ENCODE measurements around the gene PTPRR. TPM values are rescaled to one million over a fixed set of nuclear protein-coding genes. Genes with fewer than 3 reads are reported as not detected.
A peak's percentile ranks its signal among the peaks of the same experiment; 100 is the strongest.
"Not testable (repeated sequence)": the region's sequence is repeated elsewhere in the genome, so short reads cannot be mapped to it uniquely, and the experiment has no call there.

Gene PTPRR
- total RNA-seq, 3 donors from 2014 or later = 0.59 to 0.98 (median 0.80) TPM

GRCh38 chr12:70809887-70810286 lies 110.7 kb downstream of the PTPRR start:
- H3K36me3 ChIP-seq = no peaks in the 10 kb centered on the region
- H3K4me3 ChIP-seq = no peak overlapping the region
- no peak overlapping the region for H3K27ac ChIP-seq
- H3K4me1 ChIP-seq = no peaks in the 10 kb centered on the region
- peaks cover 0 to 6% of the 10 kb centered on the region in 2 donors for H3K9me3 ChIP-seq
- intact Hi-C loops (cut with DNase I; ENCODE audit: low total_unique reads) = no loop called here
- DNase-seq (ENCODE audit: low spot score in 2 of 2) = no peak
- no peaks in the 10 kb centered on the region for H3K27me3 ChIP-seq
- no peak for TF ChIP-seq POLR2AphosphoS5 (IDR thresholded peaks at IDR 0.05)
- TF ChIP-seq, protein P1, sequence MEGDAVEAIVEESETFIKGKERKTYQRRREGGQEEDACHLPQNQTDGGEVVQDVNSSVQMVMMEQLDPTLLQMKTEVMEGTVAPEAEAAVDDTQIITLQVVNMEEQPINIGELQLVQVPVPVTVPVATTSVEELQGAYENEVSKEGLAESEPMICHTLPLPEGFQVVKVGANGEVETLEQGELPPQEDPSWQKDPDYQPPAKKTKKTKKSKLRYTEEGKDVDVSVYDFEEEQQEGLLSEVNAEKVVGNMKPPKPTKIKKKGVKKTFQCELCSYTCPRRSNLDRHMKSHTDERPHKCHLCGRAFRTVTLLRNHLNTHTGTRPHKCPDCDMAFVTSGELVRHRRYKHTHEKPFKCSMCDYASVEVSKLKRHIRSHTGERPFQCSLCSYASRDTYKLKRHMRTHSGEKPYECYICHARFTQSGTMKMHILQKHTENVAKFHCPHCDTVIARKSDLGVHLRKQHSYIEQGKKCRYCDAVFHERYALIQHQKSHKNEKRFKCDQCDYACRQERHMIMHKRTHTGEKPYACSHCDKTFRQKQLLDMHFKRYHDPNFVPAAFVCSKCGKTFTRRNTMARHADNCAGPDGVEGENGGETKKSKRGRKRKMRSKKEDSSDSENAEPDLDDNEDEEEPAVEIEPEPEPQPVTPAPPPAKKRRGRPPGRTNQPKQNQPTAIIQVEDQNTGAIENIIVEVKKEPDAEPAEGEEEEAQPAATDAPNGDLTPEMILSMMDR (IDR thresholded peaks at IDR 0.05) = no peak
- TF ChIP-seq POLR2A (IDR thresholded peaks at IDR 0.05) = no peak

GRCh38 chr12:70807993-70808392 lies 112.5 kb downstream of the PTPRR start:
- H3K36me3 ChIP-seq; intact Hi-C loops (cut with DNase I; ENCODE audit: low total_unique reads); H3K27ac ChIP-seq; H3K4me1 ChIP-seq; H3K9me3 ChIP-seq; DNase-seq (ENCODE audit: low spot score in 2 of 2); H3K27me3 ChIP-seq; H3K4me3 ChIP-seq: not testable (repeated sequence)

DNA sequence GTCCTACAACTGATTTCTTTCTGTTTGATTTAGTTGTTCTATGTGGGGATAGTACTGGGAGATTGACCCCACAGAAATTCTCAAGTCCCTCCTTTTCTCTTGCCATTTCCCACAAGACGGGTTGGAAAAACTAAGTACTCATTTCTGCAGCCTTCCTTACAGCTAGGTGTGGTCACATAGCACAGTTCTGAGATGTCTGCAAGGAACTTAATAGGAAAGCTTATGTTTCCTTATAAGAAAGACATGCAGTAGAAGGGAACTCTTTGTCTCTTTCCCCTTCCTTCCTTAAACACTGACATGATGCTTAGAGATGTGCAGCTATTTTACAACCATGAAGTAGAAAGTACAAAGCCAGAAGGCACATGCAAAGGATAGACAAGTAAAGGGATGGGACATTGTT lies 113.7 kb downstream of the PTPRR start:
- Histone ChIP-seq H3K36me3 (no peaks in the 10 kb centered on the region), H3K9me3 (peaks cover 0 to 6% of the 10 kb centered on the region in 2 donors), H3K27me3 (no peaks in the 10 kb centered on the region), H3K4me1 (no peaks in the 10 kb centered on the region), H3K27ac (no peak overlapping the region), H3K4me3 (no peak overlapping the region)
- intact Hi-C loops (cut with DNase I; ENCODE audit: low total_unique reads) = no loop called here
- TF ChIP-seq POLR2A (IDR thresholded peaks at IDR 0.05) (no peak), POLR2AphosphoS5 (IDR thresholded peaks at IDR 0.05) (no peak)
- TF ChIP-seq, protein P1 (IDR thresholded peaks at IDR 0.05) = no peak
- DNase-seq (ENCODE audit: low spot score in 2 of 2) = no peak

GRCh38 chr12:70806043-70806442 lies 114.5 kb downstream of the PTPRR start:
- no peaks in the 10 kb centered on the region for H3K27me3 ChIP-seq
- TF ChIP-seq POLR2AphosphoS5 (IDR thresholded peaks at IDR 0.05) (no peak), POLR2A (IDR thresholded peaks at IDR 0.05) (no peak)
- TF ChIP-seq, protein P1 (IDR thresholded peaks at IDR 0.05) = no peak
- H3K9me3 ChIP-seq = peaks cover 0 to 6% of the 10 kb centered on the region in 2 donors
- intact Hi-C loops (cut with DNase I; ENCODE audit: low total_unique reads) = no loop called here
- no peaks in the 10 kb centered on the region for H3K36me3 ChIP-seq
- H3K4me1 ChIP-seq = no peaks in the 10 kb centered on the region
- no peak overlapping the region for H3K27ac ChIP-seq
- H3K4me3 ChIP-seq = no peak overlapping the region
- DNase-seq (ENCODE audit: low spot score in 2 of 2) = no peak

GRCh38 chr12:70798016-70798783 lies 122.3 kb downstream of the PTPRR start:
- no peaks in the 10 kb centered on the region for H3K36me3 ChIP-seq
- no peaks in the 10 kb centered on the region for H3K27me3 ChIP-seq
- H3K4me3 ChIP-seq = no peak overlapping the region
- DNase-seq (ENCODE audit: low spot score in 2 of 2) = no peak
- intact Hi-C loops (cut with DNase I; ENCODE audit: low total_unique reads) = no loop called here
- H3K9me3 ChIP-seq = no peaks in the 10 kb centered on the region
- TF ChIP-seq POLR2AphosphoS5 (IDR thresholded peaks at IDR 0.05) = no peak
- no peaks in the 10 kb centered on the region for H3K4me1 ChIP-seq
- H3K27ac ChIP-seq = no peak overlapping the region

- Histone ChIP-seq H3K4me3 (no peak overlapping the region), H3K9me3 (no peaks in the 10 kb centered on the region), H3K4me1 (no peaks in the 10 kb centered on the region), H3K36me3 (no peaks in the 10 kb centered on the region), H3K27ac (peak overlapping the region in 1 of 2 donors; percentile 69), H3K27me3 (no peaks in the 10 kb centered on the region)
- intact Hi-C loops (cut with DNase I; ENCODE audit: low total_unique reads) = no loop called here
- no peak for DNase-seq (ENCODE audit: low spot score in 2 of 2)
- TF ChIP-seq POLR2A (IDR thresholded peaks at IDR 0.05) (no peak), POLR2AphosphoS5 (IDR thresholded peaks at IDR 0.05) (no peak)
- TF ChIP-seq, protein P1 (IDR thresholded peaks at IDR 0.05) = no peak
These were observed 123.5 kb downstream of the PTPRR start for GRCh38 chr12:70796989-70797388.

Measured in breast epithelium (tissue), 4 donors.